ENCODE measurements around the gene SCARF2.
"Not testable (repeated sequence)": the region's sequence is repeated elsewhere in the genome, so short reads cannot be mapped to it uniquely, and the experiment has no call there.

DNA sequence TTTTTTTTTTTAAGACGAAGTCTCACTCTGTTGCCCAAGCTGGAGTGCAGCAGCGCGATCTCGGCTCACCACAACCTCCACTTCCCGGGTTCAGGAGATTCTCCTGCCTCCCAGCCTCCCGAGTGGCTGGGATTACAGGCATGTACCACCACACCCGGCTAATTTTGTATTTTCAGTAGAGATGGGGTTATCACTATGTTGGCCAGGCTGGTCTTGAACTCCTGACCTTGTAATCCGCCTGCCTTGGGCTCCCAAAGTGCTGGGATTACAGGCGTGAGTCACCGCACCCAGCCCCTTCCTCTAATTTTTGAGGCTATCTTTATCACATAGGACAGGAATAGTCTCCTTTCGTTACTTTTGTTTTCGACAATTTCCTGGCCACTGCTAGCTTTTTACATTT is 37.9 kb upstream of the SCARF2 start:
- TF ChIP-seq CTCF (IDR thresholded peaks at IDR 0.05; ENCODE audit: low read depth, low read length); POLR2A (IDR thresholded peaks at IDR 0.05; ENCODE audit: extremely low read depth, insufficient read length); MAX (IDR thresholded peaks at IDR 0.05; ENCODE audit: low read depth, low read length): not testable (repeated sequence)
